HG03039 (cell line): ENCODE measurements around the gene MKNK1.

Experiments
- ATAC-seq: cut with Tn5 transposase; IDR thresholded peaks from one replicate; pipeline ENCODE4 v1.9.1; 2021; ENCODE audit warnings: mild to moderate bottlenecking, moderate library complexity; ENCODE audit not compliant: unreplicated experiment

Gene MKNK1

GRCh38 chr1:46544561-46545240 is 59.4 kb downstream of the MKNK1 start:
- no peak for ATAC-seq

DNA sequence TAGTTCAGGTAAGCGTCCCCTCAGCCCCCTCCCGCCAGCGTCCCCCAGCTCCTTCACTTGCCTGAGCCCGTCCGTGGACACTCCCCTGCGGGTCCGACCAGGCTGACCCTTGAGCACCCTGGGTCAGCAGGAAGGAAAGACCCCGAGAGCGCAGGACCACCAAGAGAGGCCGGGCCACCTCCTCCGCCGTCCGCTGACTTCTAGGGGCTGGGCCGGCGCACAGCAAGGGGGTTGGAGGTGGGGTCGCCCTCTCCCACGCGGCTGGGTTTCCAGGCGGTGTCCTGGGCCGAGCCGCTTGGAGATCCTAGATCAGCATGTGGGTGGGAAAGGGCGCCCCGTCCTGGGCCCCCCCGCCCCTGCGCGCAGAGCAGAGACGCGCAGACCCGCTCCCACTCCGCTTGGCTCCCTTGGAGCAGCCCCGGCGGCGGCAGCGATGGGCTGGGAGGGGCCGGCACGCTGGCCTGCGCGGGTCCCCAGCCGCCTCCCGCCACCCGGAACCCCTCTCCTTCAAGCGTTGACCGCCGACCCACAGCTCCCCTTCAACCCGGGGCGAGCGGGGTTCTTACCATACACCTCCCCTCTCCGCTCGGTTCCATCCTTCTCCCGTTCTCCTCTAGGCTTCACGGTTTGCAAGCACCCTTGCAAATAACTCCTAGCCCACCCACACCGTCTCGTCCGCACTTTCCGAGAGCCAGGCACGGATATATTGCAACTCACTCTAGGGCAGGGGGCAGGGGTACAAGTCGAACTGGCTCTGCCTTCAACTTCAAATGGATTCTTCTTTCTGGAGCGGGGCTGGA is 60.1 kb downstream of the MKNK1 start:
- no peak for ATAC-seq

DNA sequence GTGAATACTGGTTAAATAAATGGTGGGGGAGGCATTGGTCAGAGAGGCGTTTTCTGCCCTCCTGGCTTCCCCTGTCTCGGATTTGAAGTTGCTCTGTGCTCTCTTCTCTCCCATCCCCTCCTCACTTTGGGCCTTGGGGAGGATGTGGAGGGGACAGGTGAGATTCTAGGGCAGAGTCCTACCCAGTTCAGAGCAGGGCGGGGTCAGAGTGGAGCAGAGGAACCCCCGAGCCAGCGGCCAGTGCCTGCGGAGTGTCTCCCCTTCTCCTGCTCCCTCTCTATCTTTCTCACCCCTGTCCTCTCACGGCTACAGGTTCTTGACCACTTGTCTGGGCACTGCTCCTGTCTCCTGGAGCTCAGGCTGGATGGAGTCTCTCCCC is 60.7 kb downstream of the MKNK1 start:
- no peak for ATAC-seq

DNA sequence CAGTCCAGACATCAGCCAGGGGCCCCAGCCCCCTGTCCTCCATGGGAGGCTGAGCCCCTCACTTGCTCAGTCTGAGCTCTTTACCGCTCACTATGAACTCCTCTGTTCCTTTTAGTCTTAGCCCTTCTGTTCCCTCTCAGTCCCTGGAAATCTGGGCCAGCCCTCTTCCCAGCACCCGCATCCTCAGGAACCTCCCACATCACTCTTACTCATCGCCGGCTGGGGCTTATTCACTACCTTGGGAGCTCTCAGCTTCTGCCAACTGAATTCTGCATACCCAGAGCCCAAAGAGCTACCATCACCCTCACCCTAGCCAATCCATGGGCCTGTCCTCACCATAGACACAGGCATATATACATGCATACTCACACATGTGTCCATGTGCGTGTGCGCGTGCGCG is 64.1 kb downstream of the MKNK1 start:
- ATAC-seq = no peak

DNA sequence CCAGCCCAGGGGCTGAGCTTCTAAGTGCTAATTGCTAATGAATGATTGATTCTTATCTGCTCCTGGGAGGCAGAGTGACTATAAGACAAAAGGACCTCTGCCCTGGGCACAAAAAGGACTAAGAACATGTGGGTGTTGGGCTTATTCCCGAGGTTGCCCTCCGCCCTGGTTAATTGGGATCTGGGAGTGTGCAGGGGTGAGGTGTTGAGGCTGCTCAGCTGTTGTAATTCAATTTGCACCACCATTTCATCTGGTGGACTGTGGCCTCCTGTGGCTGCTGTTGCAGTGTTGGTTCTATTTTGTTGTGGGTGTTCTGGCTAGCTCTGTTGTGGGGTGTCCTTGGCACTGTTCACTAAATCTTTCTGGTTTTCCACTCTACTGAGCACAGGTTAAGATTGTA is 65.9 kb downstream of the MKNK1 start:
- ATAC-seq = no peak

DNA sequence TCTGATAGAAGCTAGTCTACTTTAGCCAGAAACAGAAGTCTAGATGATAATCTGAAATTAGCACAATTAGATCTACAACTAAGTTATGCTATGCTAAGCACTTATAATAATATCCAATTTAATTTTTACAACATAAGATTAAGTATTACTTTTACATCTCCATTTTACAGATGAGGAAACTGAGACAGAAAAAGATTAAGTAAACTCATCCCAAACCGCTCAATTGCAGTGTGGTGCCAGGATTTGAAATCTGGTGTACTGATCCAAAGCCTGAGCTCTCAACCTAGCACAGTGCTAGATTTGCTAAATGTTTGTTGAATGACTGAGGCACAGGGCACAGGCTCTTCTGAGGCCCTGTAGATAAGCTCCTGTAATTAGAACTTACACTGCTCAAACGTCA is 66.4 kb downstream of the MKNK1 start:
- ATAC-seq = no peak

GRCh38 chr1:46536527-46536926 is 67.5 kb downstream of the MKNK1 start:
- no peak for ATAC-seq

DNA sequence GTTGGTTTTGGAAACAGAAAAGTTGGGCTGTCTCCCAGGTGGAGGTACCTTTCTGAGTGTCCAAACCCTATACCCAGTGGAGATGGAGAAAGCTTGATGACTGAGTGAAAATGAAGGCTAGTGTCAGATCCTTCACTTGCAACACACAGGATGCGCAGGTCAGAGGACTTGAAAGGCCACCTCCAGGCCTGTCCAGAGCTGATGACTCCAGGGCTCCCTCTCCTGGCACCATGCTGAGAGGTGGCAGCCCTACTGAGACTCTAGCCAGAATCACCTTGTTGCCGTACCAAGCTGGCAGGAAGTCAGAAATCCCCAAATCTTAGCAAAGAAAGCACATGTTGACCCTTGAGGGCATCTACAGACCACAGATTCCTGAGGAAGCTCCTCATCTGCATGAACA is 69.0 kb downstream of the MKNK1 start:
- ATAC-seq = no peak

- no peak for ATAC-seq
Measured at GRCh38 chr1:46533179-46533864, 70.7 kb downstream of the MKNK1 start.

- no peak for ATAC-seq
Measured at GRCh38 chr1:46532498-46533178, 71.4 kb downstream of the MKNK1 start.

GRCh38 chr1:46532095-46532494 is 72.0 kb downstream of the MKNK1 start:
- no peak for ATAC-seq

- ATAC-seq = no peak
Measured at GRCh38 chr1:46530791-46531409, 73.2 kb downstream of the MKNK1 start.

GRCh38 chr1:46530311-46530710 is 73.8 kb downstream of the MKNK1 start:
- no peak for ATAC-seq

- no peak for ATAC-seq
Measured at GRCh38 chr1:46529031-46529630, 74.9 kb downstream of the MKNK1 start.

DNA sequence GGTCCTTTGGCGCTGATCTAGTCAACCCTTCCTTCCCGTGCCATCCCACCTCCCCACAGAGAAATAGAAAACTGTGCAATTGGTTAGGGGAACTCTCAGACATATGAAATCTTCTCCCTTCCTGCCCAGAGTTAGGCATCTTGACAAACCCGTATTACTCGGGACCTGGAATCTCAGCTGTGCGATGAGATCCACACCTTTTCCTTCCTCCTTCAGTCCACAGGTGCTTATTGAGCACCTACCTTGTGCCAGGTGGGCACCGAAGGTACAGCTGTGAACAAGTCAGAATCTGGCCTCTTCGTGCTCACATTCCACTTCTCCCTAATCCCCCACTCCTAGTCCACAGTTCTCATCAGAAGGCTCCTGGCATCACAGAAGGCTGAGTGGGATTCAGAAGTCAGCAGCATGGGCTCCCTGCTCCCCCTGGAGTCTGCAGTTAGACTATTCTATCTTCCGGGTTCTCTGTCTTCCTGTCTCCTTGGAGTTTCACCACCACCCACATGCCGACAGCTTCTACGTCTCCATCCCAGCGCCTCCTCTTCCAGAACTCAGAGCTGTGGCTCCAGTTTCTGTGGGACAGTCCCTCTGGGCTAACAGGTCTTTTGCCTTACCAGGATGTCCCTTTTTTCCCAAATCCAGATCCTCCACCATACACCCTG is 75.6 kb downstream of the MKNK1 start:
- ATAC-seq = no peak

DNA sequence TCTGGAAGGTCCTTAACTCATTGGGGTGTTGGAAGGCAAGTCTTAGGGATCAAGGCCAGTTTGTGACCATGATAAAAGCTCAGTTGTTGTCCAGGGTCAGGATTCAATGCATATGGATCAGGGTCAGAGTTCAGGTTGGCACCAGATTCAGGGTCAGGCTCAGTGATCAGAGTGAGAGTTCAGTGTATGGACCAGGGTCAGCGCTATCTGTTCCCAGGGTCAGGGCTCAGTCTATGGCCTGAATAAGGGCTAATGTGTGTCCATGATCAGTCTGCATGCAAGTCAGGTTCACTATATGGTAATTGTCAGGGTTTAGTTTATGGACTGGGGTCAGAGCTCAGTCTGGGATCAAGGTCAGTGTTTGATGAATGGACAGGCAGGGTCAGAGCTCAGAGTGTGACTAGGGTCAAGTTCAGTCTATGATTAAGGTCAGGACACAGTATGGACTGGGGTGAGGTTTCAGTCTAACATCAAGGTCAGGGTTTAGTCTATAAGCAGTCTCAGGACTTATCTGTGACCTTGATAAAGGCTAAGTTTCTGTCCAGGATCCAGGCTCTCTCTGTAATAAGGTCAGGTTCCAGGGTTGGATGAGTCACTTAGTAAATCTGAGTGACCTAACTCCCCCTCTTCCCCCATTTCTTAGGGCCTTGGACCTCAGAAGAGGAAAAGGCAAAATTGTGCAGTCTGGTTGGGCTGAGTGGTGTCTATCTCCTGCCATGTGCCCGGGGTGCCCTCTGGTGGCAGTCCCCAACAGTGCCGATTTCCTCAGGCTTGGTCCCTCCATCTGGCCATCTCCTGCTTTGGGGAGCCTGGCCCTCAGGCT is 76.4 kb downstream of the MKNK1 start:
- no peak for ATAC-seq

DNA sequence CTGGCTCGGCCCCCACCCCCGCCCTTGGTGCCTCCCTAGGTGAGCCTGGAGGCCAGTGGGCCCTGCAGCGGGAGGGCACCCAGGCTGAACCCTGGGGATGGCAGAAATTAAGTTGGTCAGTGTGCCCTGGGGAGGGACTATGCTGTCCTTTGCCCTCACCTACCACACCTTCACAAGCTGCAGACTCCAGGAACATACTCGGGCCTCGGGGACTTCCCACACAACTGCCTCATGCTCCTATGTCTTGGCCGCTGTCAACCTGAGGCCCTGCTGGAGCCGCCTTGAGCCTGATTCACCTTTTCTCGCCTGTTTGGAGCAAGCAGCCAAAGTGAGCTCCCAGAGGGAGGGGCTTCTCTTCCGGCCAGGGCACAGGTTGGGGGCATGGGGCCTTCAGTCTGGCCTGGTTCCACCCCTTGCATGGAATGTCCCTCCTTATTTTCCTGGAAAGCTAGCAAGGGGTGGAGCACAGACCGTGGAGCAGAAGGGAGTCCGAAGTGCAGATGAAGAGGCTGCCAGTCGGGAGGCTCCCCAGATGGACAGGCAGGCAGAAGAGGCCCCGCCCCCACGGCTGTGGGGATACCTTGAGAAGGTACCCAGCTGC is 77.3 kb downstream of the MKNK1 start:
- no peak for ATAC-seq

GRCh38 chr1:46526013-46526690 is 77.9 kb downstream of the MKNK1 start:
- ATAC-seq = no peak
